ENCODE measurements around the gene UBL3. TPM values are rescaled to one million over a fixed set of nuclear protein-coding genes. Genes with fewer than 3 reads are reported as not detected.

The UBL3 gene
- total RNA-seq, 4 donors from 2014 or later = 32.4 to 44.2 (median 38.1) TPM

DNA sequence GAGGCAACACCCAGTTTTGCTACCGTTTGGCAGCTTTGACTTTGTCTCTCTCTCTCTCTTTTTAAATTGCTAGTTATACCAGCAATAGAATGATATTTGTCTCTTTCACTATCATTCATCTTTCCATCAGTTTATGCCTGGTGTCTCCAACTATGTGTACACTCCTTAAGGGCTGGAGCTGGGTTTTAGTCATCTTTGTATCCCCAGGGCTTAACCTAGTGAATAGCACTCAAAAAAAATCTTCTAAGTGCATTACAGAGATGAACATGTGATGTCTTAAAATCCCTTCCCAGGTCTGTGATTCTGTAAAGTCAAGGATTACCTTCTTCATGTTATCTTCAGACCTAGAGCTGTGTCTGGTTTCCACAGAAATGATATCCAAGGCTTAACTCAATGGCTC lies 7.8 kb upstream of the UBL3 start:
- TF ChIP-seq, protein P1, sequence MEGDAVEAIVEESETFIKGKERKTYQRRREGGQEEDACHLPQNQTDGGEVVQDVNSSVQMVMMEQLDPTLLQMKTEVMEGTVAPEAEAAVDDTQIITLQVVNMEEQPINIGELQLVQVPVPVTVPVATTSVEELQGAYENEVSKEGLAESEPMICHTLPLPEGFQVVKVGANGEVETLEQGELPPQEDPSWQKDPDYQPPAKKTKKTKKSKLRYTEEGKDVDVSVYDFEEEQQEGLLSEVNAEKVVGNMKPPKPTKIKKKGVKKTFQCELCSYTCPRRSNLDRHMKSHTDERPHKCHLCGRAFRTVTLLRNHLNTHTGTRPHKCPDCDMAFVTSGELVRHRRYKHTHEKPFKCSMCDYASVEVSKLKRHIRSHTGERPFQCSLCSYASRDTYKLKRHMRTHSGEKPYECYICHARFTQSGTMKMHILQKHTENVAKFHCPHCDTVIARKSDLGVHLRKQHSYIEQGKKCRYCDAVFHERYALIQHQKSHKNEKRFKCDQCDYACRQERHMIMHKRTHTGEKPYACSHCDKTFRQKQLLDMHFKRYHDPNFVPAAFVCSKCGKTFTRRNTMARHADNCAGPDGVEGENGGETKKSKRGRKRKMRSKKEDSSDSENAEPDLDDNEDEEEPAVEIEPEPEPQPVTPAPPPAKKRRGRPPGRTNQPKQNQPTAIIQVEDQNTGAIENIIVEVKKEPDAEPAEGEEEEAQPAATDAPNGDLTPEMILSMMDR (IDR thresholded peaks at IDR 0.05; ENCODE audit: low read depth) = no peak

DNA sequence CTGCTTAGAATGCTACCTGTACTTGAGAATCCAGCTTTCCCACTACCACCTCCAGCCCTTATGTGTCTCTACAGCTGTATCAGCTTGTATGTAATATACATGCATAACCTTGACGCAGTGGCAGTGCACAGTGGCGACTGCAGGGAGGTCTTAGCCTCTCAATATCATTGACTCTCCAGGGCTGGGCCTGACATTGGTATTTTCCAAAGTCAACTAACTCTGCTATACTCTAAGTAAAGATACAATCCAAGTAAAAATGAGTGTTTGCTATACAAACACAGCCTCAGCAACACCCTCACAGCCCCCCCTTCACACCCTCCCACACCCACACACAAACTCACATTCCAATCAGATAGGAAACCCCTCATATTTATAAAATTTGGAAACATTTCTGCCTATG lies 6.7 kb upstream of the UBL3 start:
- TF ChIP-seq, protein P1 (IDR thresholded peaks at IDR 0.05; ENCODE audit: low read depth) = no peak

DNA sequence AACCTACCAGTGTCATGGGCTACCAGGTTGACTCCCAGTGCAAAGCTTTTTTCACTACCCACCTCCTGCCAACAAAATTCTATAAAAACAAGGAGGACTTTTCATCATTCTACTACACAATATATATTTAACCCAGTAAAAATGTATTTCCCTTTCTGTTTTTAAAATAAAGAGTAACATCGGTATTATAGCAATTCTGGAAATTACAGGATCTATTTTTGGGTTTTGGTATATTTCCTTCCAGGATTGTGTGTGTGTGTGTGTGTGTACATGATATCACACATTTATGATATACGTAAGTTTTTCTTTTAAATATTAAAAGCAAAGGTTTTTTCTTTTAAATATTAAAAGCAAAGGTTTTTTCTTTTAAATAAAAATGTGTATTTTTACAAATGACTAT lies 6.0 kb upstream of the UBL3 start:
- TF ChIP-seq, protein P1 (IDR thresholded peaks at IDR 0.05; ENCODE audit: low read depth) = no peak

DNA sequence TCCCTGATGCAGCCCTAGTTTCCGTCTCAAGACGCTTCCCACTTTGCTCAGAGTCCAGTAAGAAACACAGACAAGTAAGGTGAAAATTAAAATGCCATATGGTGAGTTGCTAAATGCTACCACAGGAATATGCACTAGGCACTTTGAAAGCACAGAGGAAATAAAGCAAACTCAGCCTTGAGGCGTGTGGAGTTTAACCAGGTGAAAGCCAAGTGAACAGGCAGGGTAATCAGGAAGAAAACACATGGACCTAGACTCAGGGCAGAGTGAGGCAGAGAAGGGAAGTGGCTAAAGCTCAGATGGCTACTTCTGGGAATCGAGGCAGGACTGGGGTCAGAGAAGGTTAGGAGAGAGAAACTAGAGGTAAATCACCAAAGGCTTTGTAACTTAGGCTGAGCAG lies 5.4 kb upstream of the UBL3 start:
- TF ChIP-seq, protein P1 (IDR thresholded peaks at IDR 0.05; ENCODE audit: low read depth) = no peak

DNA sequence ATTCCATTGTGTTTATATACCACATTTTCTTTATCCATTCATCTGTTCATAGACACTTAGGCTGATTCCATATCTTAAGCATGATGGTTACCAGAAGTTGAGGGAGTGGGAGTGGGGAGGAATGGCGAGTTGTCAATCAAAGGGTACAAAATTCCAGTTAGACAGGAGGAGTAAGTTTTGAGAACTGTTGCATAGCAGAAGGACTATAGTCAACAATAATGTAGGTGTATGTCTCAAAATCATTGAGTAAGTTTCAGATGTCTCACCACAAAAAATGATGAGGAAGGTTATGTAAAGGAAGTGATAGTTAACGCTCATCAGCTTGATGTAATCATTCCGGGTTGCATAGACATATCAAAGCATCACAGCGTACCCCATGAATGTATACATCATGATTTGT lies 4.6 kb upstream of the UBL3 start:
- TF ChIP-seq, protein P1 (IDR thresholded peaks at IDR 0.05; ENCODE audit: low read depth) = no peak

DNA sequence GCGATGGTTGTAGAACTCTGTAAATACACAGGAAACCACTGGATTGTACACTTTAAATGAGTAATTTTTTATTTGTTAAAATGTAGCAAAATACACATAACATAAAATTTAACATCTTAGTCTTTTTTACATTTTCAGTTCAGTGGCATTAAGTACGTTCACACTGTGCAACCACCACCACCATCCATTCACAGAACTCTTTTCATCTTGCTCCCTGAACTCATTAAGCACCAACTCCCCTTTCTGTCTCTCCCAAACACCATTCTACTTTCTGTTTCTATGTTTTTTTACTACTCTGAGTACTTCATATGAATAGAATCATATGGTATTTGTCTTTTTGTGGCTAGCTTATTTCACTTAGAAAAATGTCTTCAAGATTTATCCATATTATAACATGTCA lies 2.7 kb upstream of the UBL3 start:
- TF ChIP-seq, protein P1 (IDR thresholded peaks at IDR 0.05; ENCODE audit: low read depth) = no peak

DNA sequence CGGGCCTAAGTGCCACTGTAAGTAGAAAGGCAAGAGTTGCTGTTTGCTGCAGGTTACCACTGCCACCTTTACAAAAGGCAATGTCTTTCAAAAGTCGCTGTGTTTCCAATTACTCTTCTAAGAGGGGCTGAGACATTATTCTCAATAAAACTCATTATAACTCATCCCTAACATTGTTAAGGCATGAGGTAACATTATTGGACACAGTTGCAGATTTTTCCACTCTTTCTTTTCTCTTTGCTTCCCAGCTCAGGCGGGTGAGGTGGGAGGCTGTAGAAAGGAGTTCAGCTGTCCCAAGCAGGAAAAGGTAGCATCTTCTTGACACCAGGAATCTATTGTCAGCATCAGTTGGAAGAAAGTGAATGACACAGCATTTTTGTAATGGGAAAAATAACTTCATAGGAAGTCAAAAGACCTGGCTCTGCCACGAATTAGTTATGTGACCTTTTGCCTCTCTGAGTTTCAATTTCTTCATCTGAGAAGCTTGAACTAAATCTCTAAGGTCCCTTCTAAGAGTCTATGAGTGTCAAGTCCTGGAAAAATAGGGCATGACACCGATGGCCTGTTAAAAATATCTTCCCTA lies 2.1 kb upstream of the UBL3 start:
- TF ChIP-seq, protein P1 (IDR thresholded peaks at IDR 0.05; ENCODE audit: low read depth) = no peak

Data from subcutaneous adipose tissue (tissue), 4 donors.